T-helper 9 cell (primary cell): ENCODE data around the gene CCDC188.

Experiments
- DNase-seq: peaks from one replicate; pipeline ENCODE4 v3.0.0-alpha.2; 2020

The CCDC188 gene

DNA sequence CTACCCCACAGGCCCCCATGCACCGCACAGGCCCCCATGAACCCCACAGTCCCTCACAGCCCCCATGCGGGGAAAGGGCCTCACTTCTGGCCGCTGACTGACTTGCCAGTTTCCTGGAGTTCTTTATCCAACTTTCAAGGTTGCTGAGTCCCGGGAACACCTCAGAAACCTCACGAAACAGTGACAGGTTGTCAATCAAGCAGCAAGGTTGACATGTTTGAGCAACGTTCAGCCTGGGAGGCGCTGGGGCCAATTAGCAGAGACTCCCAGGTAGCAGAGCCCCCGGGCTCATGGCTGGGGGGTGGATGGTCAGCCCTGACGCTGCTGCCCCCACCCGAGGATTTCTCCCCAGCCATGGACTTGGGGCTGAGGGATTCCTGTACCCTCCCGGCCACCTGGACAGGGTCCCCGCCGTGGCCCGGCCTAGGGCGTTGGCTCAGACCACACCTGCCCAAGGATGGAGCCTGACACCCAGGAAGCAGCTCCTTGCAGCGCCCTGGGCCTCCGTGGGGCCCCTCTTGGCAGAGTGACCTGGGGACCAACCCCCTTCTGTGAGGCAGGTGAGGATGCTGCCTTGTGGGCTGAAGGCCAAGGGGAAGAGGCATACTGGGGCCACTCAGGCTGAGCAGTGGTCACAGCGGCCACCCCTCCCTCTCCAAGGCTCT is 33.8 kb upstream of the CCDC188 start:
- DNase-seq = no peak

DNA sequence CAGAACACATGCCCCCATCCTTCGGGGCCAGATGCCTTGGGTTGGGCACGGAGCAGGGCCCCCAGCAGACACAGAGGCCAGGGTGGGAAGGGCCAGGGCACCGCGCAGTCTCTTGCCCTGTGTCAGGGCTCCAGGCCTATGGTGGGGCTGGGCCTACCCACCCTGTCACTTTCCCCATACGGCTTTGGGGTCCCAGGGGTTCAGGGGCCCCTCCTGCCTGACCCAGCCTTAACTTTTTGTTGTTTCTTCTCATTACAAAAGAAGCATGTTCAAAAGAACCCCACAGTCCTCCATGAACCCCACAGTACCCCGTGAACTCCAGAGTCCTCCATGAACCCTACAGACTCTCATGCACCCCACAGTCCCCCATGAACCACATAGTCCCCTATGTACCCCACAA is 33.0 kb upstream of the CCDC188 start:
- no peak for DNase-seq

GRCh38 chr22:20183101-20183500 is 32.2 kb upstream of the CCDC188 start:
- DNase-seq = no peak

- DNase-seq = no peak
These were observed 31.5 kb upstream of the CCDC188 start for GRCh38 chr22:20182365-20182764.

DNA sequence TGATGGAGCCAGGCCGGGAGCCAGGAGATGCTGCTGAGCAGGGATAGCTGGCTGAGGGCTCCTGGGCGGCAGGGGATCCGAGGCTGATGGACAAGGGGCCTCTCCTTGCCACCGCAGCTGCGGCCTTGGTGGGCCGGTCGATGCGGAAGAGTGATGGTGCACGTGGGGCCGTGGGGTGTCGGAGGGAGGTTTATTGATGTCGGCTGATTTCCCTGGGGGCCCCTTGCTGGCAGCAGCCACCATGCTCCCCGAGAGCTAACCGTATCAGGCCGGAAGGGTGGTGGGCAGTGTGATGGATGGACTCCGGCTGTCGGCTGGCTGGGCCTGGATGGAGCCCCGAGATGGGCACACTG is 31.0 kb upstream of the CCDC188 start:
- DNase-seq = no peak

DNA sequence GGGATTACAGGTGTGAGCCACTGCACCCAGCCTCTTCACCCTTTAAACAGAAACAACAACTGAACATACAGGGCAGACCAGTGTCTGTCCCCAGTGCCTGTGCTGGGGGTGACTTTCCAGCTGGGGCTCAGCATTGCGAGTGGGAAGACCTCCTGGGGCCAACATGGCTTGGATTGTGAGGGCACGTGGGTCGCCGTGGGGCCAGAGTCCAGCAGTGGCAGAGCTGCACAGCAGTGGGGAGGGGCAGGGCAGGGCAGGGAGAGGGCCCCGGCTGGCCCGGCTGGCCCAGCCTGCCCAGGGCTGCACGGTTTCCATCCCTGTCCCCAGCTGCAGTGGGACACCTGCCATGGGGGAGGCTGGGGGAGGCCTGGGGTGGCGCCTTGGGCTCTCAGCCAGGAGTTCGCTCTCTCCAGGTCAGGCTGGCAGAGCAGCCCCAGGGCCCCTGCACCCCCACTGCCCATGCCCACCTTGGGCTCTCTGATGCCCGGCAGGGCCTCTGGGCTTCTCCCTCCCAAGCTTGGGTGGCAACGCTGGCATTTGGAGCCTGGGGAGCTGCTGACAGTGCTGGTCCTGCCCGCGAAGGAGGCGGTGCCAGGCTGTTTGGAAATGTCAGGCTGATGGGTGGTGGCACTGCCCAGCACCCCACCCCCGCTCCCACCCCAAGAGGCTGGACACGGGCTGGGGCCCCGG is 30.5 kb upstream of the CCDC188 start:
- no peak for DNase-seq

GRCh38 chr22:20180640-20181039 is 29.8 kb upstream of the CCDC188 start:
- DNase-seq = no peak

GRCh38 chr22:20180245-20180630 is 29.4 kb upstream of the CCDC188 start:
- DNase-seq = no peak

GRCh38 chr22:20179455-20180244 is 28.8 kb upstream of the CCDC188 start:
- DNase-seq = no peak

DNA sequence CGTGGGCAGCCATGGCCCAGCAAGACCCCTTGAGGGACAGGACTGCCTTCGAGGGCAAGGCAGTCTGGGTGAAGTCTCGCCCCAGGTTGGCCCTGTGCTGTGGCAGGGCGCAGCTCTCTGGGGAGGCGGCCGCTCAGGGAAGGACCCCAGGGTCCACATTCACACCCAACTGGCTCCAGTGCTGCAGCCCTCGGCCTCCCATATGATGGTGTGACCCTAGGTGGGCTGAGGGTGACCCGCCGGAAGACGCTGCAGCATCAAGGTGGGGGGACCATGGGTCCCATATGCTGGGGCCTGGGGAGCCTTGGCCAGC is 28.0 kb upstream of the CCDC188 start:
- no peak for DNase-seq

DNA sequence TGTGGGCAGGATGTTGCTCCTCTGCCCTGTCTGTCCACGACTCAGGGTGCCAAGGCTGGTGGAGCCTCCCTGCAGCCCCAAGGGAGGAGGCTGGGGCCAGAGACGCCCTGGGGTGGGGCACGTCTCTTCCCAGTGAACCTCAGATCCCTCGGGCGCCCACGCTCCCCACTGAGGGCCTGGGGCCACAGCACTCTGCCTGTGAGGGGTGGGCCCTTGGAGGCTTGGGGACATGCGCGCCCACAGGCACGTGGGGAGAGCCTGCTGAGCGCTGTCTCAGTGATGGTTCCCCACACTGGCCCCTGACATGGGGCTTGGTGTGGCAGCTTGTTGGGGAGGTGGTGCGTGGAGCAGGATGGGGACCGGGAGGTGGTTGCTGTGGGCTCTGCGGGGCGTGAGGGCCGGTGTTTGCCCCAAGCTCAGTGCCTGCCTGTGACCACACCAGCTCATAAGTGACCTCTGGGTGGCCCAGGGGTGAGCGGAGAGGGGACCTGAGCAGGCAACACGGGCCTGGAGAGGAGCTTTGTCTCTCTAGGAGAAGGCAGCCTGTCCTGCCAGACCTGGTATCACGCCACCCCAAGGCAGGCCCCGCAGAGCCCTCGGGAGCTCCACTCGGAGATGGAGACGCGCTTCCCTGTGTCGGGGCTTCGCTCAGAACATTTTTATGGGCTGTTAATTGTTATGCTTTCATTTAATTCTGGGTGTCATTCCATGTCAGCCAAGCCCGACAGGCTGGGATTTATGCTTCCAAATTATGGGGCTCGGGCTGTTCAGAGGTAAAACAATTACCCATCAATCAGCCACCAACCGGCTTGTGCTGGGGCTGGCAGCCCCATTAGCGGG is 27.4 kb upstream of the CCDC188 start:
- no peak for DNase-seq

- DNase-seq = no peak
These were observed 26.5 kb upstream of the CCDC188 start for GRCh38 chr22:20177217-20177911.

DNA sequence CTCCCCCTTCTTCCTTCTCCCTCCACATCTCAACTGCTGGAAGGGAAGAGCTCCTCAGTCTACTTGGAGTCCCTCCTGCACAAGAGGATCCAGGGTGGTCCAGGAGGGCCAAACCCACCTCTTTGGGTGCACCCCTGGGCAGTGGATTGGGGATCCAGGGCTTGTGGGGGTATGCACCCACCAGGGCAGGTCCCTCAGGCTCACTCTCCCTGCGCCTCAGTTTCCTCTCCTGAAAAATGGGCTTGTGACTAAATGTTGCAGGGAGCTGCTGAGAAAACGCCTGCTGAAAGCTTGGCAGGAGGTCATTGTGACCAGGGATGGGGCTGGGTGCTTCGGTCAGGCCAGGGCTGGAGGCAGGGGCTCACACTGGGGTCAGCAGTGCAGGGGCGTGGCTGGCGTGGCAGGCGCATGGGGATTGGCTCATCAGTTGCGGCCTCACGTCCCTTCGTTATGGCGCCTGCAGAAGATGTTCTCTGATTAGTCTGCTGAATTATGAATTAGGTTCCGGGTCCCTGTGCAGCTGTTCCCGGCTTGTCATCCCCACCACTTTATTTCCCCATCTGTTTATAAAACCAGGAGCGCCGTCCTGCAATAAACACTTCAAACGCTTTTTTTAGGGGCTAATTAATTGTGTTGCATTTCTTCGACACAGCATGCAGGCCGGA is 25.7 kb upstream of the CCDC188 start:
- no peak for DNase-seq

DNA sequence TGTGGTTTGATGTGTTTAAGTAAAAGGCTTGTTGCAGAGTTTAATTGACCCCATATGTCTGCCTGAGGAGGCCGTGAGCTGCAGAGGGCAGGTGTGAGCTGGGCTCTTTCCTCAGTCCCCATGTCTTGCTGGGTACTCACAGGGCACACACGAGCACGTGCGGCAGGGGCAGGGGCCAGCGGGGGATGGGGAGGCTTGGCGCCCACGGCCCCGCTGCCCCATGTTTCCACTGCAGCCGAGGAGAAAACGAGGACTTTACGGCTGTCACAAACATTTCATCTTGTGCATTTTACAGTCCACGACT is 24.7 kb upstream of the CCDC188 start:
- no peak for DNase-seq

- DNase-seq = no peak
These were observed 24.1 kb upstream of the CCDC188 start for GRCh38 chr22:20174785-20175596.

DNA sequence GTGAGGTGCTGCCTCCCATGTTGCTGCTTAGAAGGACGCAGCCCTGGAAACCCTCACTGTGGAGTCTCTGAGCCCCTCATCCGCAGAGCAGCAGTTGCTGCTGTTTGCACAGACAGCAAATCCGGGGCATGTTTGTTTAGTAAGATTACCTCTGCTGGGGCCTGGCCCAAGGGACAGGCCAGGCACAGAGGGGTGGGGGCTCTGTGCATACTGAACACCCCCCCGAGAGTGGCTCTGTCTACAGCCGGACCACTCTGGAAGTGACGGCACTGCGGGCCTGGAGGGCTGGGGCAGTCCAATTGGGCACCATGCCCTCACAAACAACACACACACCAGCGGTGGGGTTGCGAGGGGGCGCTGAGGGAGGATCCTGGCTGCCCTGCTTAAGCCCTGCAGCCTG is 22.9 kb upstream of the CCDC188 start:
- no peak for DNase-seq

DNA sequence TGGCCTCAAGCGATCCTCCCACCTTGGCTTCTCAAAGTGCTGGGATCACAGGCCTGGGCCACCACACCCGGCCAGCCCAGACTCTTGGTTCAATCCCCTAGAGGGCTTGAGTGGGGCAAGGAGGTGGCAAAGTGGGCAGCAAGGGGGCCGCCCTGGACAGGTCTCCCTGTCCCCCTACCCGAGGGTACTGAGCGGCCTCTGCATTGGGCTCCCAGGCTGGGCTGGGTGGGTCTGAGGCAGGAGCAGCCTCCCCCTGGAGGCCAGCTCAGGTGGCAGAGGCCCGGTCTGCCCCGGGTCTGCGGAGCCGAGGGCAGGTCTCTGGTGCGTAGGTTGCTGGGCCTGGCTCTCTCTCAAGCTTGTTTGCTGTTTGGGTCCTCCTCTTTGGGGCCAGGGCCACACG is 22.4 kb upstream of the CCDC188 start:
- no peak for DNase-seq

DNA sequence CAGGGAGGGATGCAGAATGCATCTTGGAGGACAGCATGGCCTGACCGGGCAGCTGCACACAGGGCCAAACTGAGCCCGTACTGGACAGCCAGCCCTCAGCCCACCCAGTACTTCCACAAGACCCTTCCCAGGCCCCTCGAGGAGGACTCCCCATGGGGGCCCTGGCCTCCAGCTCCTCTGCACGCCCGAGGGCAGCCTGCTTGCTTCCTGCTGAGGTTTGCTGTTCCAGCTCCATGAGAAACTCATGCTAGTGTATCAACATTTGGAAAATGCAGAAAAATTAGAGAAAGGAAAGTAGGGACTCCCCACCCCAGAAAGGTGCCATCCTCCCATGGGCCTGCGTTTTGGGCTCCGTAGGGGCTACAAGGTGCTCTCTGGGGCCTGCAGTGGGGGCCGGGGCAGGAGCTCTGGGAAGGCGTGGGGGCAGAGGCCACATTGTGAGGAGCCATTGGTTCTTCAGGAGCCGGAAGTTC is 21.3 kb upstream of the CCDC188 start:
- no peak for DNase-seq

GRCh38 chr22:20171288-20172140 is 20.7 kb upstream of the CCDC188 start:
- no peak for DNase-seq

DNA sequence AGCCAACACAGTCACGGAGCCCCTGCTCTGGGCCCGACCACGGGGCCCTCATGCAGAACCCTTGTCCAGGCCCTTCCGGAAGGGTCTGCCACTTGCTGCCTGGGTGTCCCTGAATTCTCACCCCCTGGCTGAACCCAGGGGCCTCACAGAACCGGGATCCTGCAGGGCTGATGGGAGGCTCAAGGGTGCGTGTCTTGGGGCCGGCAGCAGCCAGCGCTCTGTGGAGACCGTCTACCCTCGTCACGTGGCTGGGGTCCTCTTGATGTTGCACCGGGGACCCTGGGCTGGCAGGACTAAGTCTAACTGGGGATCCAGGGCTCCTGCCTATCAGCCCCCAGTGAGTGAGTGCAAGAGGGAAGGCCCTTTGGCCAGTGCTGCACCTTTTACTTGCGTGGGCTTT is 19.3 kb upstream of the CCDC188 start:
- DNase-seq = no peak
